ENCODE data around the gene TGM3. TPM values are rescaled to one million over a fixed set of nuclear protein-coding genes. Genes with fewer than 3 reads are reported as not detected.

TGM3 gene
- total RNA-seq, 1 experiment from 2014 or later: 0.11 TPM

GRCh38 chr20:2330090-2330695 lies 34.4 kb downstream of the TGM3 start:
- peak; percentile 38 for ATAC-seq
- TF ChIP-seq ZNF423 (CRISPR knock-in tag; IDR thresholded peaks at IDR 0.05): 0 out of 2 replicates have a peak, but pooled peaks have one; percentile 33
- TF ChIP-seq ZNF425 (CRISPR knock-in tag; conservative IDR thresholded peaks at IDR 0.05): no peak

GRCh38 chr20:2331106-2331505 lies 35.3 kb downstream of the TGM3 start:
- POLR2A ChIA-PET: no interaction called here
- no peaks in the 10 kb centered on the region; the same call in 1 of the 2 replicates for H3K27me3 Mint-ChIP-seq (ENCODE audit: low read depth)
- no peak for ATAC-seq
- TF ChIP-seq ZNF512 (CRISPR knock-in tag; IDR thresholded peaks at IDR 0.05; ENCODE audit: borderline replicate concordance) (no peak), JAZF1 (CRISPR knock-in tag; IDR thresholded peaks at IDR 0.05) (no peak), E2F4 (CRISPR knock-in tag; IDR thresholded peaks at IDR 0.05; ENCODE audit: borderline replicate concordance, low read depth) (no peak), IRF2 (CRISPR knock-in tag; IDR thresholded peaks at IDR 0.05; ENCODE audit: borderline replicate concordance, low read depth) (no peak), CDX4 (CRISPR knock-in tag; IDR thresholded peaks at IDR 0.05; ENCODE audit: borderline replicate concordance) (no peak), ZNF532 (CRISPR knock-in tag; IDR thresholded peaks at IDR 0.05; ENCODE audit: borderline replicate concordance) (no peak), ATF3 (CRISPR knock-in tag; conservative IDR thresholded peaks at IDR 0.05) (no peak), ZNF416 (CRISPR knock-in tag; IDR thresholded peaks at IDR 0.05) (no peak), FOXP1 (CRISPR knock-in tag; IDR thresholded peaks at IDR 0.05; ENCODE audit: borderline replicate concordance) (no peak), NR3C1 (CRISPR knock-in tag; conservative IDR thresholded peaks at IDR 0.05; ENCODE audit: low read depth) (no peak), ZBTB21 (CRISPR knock-in tag; IDR thresholded peaks at IDR 0.05; ENCODE audit: borderline replicate concordance) (no peak), HMGA2 (CRISPR knock-in tag; IDR thresholded peaks at IDR 0.05) (no peak), STAT6 (CRISPR knock-in tag; conservative IDR thresholded peaks at IDR 0.05; ENCODE audit: low read depth) (no peak), ZMAT4 (CRISPR knock-in tag; IDR thresholded peaks at IDR 0.05) (no peak), PREB (CRISPR knock-in tag; IDR thresholded peaks at IDR 0.05; ENCODE audit: borderline replicate concordance) (no peak)

More at GRCh38 chr20:2330090-2330695, 34.4 kb downstream of the TGM3 start:
- Mint-ChIP-seq H3K36me3 (no peaks in the 10 kb centered on the region), H3K9me3 (no peaks in the 10 kb centered on the region), H3K27ac (no peak overlapping the region), H3K4me3 (no peak overlapping the region), H3K27me3 (ENCODE audit: low read depth) (no peaks in the 10 kb centered on the region; the same call in 1 of the 2 replicates), H3K4me1 (peaks cover 11% of the 10 kb centered on the region)
- DNase-seq (ENCODE audit: low spot score): no peak
- ChIA-PET CTCF (interaction anchor here (0.6 to 1.3 kb wide), 4 partner anchors 10 to 247 kb away, joined by 3 to 4 read pairs (median 3); no protein-coding TSS in a partner anchor), POLR2A (interaction anchor here (0.6 to 0.7 kb wide), 2 partner anchors 79 to 1809 kb away, joined by 3 to 4 read pairs; no protein-coding TSS in a partner anchor)

More at GRCh38 chr20:2331106-2331505, 35.3 kb downstream of the TGM3 start:
- H3K27ac Mint-ChIP-seq: no peak overlapping the region
- CTCF ChIA-PET: interaction anchor here (1.1 to 2.3 kb wide), 3 partner anchors 9 to 159 kb away, joined by 3 to 8 read pairs (median 5); no protein-coding TSS in a partner anchor
- H3K36me3 Mint-ChIP-seq: no peaks in the 10 kb centered on the region
- peaks cover 11% of the 10 kb centered on the region for H3K4me1 Mint-ChIP-seq
- DNase-seq (ENCODE audit: low spot score): no peak
- H3K9me3 Mint-ChIP-seq: no peaks in the 10 kb centered on the region
- H3K4me3 Mint-ChIP-seq: no peak overlapping the region
